A204.1 (cell line): ENCODE data around the gene IGF1R.

Experiments
- FAIRE-seq: peaks from 2 replicates; lab custom pipeline; 2012; peaks lifted over from hg19 to GRCh38; lab: Jason Lieb, UNC

IGF1R gene

GRCh38 chr15:98834976-98835375, 186.6 kb downstream of the IGF1R start:
- FAIRE-seq: no peak

DNA sequence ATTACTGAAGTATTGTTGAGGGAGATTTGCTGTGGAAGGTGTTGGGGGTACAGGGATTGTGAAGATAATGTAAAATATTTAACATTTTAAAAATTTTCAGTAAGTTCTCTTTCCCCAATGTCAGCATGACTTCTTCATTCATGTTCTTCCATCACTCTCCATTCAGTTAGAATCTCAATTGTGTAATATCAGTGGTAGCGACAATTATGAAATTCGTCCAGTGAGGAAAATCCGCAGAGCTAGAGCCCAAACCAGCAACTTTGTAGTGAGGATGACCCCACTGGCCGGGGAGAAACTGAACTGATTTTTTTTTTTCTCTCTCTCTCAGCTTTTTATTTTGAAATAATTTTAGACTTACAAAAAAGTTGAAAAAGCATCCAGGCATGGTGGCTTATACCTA, 187.5 kb downstream of the IGF1R start:
- FAIRE-seq: no peak

DNA sequence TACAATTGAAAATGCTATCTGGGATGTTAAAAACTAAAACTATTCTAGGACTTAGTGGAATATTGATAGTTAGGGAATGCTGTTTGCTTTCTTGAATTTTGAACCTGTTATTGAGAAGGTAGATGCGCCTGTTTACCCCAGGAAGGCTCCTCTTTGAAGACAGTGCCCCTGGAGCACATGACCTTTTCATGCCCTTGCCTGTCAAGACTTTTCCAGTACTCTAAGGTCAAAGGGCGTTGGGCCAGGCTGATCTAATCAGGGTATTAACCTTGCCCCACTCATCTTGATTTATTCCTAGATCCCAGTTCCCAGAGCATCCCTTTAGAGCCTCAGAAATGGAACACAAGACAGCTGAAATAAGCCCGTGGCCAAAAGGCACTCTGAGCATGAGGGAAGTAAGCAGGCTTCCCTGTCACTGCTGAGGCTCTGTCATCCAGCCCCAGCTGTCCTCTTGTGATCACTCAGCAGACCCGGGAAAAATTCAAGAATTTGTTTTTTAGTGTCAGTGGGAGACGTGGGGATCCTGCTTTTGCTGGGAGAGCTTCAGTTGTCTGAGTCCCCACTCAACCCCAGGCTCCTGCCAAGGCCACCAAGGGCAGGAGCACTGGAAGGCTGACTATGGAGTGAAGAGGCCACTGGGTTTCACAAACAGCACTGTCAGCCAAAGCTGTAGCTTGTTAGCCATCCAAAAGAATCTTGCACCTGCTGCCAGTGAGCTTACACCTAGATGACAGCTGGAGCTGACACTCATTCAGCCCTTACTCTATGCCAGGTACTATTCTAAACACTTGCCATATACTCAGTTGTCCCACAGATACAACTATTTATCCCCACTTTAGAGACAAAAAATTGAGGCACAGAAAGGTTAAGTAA, 190.3 kb downstream of the IGF1R start:
- FAIRE-seq: no peak

- FAIRE-seq: no peak
These were observed 191.7 kb downstream of the IGF1R start for GRCh38 chr15:98840053-98840452.

DNA sequence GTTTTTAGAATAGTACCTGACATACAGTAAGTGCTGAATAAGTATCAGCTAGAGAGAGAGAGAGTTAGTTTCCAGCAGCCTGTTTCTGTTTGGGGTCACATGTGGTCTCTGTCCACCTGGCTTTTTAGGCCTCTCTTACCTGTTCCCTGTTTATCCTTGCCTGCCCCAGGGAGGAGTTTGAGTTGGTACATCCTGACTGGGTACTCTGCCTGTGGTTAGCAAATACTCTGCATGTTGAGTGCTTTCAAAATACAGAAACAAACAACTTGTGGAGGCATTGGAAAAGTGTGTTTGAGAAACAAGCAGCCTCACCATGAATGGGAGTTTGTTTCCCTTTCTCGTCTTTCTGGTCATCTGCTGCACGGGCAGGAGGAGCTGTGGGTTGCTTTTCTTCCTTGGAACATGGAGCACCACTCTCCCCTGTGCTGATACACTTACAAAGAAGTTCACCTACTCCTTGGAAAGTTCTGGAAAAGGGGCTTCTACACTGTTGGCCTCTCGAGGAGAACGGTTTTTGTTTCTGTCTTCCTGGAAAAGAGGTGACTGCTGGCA, 193.2 kb downstream of the IGF1R start:
- FAIRE-seq: no peak

- no peak for FAIRE-seq
These were observed 194.0 kb downstream of the IGF1R start for GRCh38 chr15:98842192-98842972.

DNA sequence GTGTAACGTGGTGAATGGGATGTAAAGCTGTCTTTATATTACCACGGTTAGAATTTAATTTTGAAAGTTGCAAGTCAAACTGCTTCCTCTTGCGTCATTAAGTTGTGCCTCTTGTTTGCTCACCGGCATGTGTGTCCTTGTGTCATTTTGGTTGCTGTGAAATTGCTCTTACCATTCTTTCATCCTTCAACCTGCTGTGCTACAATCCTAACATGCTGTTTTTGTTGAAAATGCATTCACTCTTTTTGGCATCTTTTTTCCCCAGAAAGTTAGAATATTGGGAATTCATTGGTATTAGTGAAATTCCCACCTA, 194.6 kb downstream of the IGF1R start:
- no peak for FAIRE-seq

- no peak for FAIRE-seq
These were observed 195.5 kb downstream of the IGF1R start for GRCh38 chr15:98843844-98844243.

DNA sequence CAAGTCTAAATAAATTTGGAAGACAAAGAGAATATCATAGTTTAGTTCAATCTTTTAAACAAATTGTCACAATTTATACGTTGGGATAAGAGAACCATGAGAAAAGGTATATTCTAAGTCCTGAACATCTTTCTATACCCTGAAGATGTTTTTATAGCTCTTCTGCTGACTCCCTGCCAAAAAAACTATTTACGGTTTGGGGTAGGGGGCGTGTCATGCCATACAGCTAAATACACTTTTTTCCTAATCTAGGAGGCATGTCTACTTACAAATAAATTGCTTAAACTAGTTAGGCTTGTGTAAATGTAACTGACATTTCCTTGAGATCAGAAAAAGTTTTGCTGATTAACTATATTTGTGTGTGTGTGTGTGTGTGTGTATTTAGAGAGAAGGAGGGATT, 195.9 kb downstream of the IGF1R start:
- FAIRE-seq: no peak

GRCh38 chr15:98845138-98845884, 197.0 kb downstream of the IGF1R start:
- FAIRE-seq: no peak

GRCh38 chr15:98850961-98851572, 202.7 kb downstream of the IGF1R start:
- no peak for FAIRE-seq

- FAIRE-seq: peak; percentile 57
These were observed 204.8 kb downstream of the IGF1R start for GRCh38 chr15:98853161-98853560.

GRCh38 chr15:98853617-98854420, 205.5 kb downstream of the IGF1R start:
- FAIRE-seq: no peak

DNA sequence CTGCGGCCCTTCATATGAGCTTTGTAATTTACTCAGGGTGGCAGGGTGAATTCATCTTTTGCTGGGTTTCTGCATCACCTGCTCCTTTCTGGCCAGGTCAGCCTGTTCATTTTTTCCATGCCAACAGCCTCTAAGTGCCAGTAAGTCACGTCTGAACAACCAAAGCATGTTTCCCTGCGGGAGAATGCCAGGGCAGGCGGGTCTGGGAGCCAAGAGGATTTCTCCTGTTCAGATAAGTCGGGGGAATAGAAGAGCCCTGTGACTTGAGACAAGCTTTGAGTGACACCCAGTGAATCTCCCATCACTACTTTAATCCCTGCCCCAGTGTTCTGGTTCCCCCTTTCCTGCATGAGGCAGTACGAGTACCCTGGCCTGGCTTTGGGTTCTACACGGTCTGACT, 206.2 kb downstream of the IGF1R start:
- FAIRE-seq: no peak

DNA sequence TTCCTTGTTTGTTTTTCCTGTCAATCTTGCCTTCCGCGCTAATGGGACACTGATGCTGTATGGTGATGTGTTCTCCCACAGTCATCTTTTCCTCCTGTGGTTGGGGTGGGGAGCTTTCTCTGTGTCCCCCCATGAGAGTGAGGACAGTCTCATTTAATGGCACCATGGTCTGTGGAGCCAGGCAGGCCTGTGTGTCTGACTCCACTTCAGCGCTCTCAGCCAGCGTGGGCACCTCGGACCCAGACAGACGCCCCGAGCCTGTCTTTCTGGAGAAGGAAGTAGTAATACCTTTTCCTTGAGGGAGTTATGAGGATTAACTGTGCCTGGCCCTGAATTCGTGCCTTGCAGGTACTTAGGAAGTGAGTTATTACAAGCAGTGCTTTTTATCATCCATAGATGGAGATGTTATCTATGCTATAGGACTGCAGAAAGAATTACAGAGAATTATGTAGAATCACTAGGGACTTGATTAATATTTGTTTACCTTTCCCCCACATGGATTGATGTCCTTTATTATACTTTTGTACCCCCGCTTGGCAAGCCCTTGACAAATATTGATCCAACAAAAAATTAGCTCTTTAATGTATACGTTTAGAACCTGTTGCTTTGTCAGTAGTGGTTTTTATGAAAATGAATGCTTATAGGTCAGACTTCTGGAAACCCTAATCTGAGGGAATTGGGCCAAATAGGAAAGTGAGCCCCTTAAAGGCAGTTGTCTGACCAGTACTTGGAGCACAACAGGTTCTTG, 206.9 kb downstream of the IGF1R start:
- FAIRE-seq: no peak

DNA sequence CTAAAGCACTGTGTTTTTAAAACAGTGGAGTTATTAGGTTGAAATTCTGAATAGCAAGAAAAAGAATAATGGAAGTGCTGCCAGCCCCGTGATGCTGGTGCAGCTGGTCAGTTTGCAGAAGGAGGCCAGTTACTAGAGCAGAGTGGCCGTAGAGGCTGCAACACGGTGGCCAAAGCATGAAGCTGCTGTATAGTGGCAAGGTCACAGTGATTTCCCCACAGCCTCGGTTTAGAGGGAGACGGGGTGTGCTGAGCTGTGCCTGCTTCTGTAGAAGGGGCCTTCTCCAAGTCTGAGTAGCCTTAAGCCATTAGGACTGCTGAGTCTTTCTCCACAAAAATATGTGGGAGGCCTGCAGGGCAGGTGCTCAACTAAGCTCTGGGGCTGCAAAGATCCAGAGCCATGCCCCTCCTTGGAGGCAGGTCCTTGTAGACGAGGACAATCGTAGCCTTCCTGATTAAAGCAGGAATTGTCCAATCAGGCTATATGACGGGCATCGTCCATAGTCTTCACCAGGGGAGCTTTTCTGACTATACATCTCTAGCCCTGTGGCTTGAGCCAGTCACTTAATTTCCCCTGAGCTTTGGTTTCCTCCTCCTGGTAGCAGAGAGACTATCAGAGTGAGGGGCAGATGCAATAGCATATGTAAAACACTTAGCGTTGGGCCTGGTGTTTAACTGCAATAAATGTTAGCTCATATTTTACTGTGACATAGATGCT, 207.6 kb downstream of the IGF1R start:
- no peak for FAIRE-seq

DNA sequence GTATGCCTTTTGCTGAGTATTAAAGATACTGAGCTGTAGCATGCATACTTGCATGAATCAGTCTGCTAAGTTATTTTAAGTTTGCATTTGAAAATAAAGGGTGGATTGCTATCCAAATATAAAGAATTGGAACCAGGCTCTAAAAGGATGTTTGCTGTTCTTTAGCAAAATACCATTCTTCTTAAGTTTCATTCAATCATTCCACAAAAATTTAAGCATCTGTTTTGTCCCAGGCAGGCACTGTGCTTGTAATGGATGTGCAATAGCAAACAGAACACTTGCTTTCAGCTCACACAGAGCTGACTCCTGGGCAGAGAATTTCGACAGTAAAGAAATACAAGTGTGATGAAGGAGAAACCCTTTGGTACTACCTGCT, 208.2 kb downstream of the IGF1R start:
- FAIRE-seq: no peak

GRCh38 chr15:98858610-98859023, 210.3 kb downstream of the IGF1R start:
- no peak for FAIRE-seq

- FAIRE-seq: no peak
These were observed 210.8 kb downstream of the IGF1R start for GRCh38 chr15:98859149-98859548.
